GM18526 (cell line): ENCODE measurements around the gene PANK4.

Source experiments
- POLR2A ChIP-seq: IDR thresholded peaks from 3 replicates; pipeline ENCODE4 v1.6.1; 2011; ENCODE audit not compliant: insufficient read length; ENCODE audit errors: extremely low read depth

PANK4 gene

DNA sequence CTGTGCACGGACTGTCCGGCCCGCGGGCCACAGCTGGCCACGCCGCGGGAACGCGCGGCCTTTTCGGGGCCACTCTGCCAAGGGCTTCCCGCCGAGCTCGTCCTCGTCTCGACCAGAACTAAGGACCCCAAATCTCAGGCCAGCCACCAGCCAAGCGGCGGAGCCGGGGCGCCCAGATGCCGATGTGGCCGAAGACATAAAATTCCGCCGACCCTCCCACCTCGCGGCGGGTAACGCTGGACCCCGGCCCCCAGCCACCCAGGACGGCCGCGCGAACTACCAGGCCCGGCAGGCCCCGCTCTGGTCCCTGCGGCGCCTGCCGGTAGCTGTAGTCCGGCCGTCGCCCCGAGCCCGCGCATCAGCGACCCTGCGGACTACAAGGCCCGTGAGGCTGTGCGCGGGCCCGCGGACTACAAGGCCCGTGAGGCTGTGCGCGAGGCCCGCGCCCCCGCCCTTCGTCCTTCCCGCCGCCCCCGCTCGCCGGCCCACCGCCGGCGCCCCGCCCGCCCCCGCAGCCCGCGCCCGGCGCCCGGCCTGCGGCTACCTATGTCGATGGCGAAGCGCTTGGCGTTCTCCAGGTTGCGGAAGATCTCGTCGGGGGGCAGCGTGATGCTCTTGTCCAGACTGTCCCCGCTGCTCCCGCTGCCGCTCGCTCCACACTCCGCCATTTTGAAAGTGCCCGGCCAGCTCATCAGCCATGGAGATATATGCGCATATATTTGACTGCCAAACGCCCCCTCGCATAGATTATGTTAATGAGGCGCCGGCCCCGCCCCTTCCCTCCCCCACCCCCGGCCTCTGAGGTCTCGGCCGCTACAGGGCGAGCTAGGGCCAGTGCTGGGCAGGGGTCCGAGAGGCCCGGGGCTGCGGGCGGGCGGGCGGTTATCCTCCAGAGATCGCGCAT is at the start of gene PANK4:
Gene PANK4 (minus strand): TSS at position 677 of the 904 bp plus-strand sequence. CDS start 9 bp downstream, at position 668.
- peak; percentile 64 for TF ChIP-seq POLR2A

DNA sequence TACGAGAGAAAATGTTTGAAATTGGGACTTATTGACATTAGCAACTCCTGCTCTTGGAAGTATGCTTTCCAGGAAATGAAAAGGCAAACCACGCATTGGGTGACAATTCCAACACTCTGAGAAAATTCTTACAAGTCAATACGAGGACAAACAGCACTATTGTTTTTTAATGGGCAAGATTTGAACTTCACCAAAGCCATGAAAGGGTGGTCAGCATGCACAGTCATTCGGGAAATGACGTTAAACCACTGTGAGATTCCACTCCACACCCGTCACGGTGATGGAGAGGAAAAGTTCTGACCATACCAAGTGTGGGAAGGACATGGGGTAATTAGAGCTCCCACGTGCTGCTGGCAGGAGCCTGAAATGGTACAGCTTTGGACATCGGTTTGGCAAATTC is 48.0 kb upstream of the PANK4 start:
- TF ChIP-seq POLR2A = no peak

DNA sequence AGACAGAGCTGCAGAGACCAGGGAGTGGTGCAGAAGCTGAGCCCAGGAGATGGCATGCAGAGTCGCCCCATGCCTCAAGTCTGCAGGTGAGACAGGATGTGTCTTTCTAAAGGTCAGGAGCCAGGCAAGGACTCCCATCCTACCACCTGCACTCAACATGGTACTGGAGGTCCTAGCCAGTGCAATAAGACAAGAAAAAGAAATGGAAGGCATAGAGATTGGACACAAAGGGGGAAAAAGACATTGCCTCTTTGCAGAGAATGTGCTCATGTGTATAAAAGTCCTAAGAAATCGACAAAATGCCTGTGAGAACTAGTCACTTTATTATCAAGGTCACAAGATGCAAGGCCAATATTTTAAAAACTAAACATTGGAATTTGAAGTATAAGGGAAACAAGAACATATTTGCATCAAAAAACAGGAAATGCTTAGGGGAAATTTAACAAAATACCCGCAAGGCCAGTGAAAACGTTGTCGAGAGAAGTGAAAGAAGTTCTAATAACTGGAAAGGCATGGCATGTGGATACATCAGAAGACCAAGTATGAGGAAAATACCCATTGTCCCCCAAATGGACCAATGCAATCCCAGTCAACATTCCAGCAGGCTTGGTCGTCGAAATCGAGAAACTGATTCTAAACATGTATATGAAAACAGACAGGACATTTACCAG is 47.0 kb upstream of the PANK4 start:
- no peak for TF ChIP-seq POLR2A

DNA sequence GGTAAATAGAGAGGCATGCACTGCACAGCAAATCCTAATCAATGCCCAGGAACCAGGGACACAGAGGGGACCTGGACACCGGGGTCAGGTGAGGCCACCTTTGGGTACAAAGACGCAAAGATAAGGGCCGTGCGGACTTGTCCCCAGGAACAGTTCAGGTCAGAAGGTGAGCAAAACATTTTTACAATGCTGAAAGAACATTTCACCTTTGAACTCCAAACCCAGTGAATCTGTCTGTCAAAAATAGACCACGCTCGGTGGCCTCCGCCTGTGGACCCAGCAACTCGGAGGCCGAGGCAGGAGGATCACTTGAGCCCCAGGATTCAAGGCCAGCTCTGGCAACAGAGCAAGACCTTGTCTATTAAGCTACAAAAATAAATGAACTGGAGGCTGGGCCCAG is 45.0 kb upstream of the PANK4 start:
- TF ChIP-seq POLR2A = no peak

DNA sequence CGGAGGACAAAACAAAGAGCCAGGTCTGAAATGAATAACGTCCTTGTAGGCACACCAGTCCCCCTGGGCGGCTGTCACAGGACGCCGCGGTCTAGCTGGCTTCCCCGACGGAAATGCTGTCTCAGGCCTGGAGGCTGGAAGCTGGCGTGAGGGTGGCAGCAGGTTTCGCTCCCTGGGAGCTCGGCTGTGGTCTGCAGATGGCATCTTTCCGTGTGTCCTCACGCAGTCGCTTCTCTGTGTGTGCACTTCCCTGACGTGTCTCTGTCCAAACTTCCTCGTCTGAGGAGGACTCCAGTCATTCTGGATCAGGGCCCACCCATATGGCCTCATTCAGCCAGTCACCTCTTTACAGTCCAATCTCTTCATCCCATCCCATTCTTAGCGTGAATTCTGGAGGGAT is 43.9 kb upstream of the PANK4 start:
- no peak for TF ChIP-seq POLR2A

DNA sequence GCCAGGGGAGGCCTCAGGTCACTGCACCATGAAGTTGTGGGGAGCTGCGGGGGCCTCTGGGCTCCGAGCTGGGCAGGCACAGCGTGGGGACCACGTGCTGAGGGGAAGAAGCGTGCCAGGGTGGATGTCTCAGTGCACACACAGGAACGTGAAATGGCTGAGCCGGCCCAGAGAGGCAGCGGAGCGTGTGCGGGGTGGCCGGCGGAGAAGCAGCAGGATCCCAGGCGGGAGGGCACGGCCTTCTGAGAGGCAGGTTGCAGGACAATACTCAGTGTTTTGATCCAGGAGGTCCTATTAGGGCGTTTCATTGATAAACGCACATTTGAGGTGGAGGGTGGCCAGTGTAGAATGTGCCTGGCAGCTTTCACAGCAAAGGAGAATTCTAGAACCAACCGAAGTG is 42.7 kb upstream of the PANK4 start:
- TF ChIP-seq POLR2A = no peak

DNA sequence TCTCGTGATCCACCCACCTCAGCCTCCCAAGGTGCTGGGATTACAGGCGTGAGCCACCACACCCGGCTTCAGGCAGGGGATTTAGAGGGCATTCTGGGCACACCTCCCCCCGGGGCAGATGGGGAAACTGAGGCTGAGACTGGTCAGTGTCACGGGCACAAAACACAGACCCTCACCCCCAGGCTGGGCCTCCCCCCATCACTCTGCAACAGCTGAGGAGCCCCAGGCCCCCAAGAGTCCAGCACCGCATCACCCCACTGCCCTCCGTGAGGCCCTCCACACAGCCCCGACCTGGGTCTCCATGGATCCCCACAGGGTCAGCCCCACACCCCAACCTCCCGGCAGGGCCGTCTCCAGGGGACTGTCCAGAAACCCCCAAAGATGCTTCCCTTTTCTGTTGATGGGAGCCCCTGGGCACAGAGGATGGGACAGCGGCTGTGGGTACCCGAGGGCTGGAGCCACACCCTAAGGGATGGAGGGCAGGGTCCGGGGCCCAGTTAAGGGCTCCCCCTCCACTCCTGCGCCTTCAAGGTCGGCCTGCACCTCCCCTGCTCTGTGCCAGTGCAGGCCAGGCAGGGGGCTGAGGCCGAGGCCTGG is 40.8 kb upstream of the PANK4 start:
- no peak for TF ChIP-seq POLR2A

DNA sequence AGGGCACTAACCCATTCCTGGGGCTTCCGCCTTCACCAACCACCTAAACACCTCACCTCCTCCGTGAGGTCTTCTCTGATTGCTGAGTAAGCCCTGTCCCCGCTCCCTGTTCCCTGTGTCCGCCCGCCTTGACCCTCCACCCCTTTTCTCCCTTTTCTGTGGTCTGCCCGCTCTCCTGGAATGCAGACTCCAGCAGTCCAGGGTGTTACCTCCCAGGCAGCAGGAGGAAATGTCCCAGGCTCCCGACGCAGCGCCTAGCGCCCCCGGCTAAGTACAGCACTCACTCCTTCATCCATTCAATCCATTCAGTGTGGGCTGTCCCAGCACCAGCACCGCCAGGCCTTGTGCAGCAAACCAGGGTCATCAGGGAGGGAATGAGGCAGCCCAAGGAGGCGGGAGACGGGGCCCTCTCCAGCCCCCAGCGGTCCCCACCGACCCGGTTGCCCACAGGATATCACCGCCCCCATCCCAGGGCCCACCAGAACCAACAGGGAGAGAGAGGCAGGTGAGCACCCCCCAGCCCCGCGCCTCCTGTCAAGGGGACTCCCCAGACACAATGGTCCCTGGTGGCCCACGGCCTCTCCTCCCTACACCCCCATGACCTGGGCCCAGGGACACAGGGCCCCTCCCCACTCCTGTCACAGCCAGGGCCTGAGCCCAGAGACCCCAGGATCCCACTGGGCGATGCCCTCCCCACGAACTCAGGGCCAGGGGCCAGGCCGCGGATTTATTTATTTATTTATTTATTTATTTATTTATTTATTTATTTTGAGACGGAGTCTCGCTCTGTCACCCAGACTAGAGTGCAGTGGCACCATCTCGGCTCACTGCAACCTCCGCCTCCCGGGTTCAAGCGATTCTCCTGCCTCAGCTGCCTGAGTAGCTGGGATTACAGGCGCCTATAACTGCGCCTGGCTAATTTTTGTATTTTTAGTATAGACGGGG is 40.0 kb upstream of the PANK4 start:
- no peak for TF ChIP-seq POLR2A

DNA sequence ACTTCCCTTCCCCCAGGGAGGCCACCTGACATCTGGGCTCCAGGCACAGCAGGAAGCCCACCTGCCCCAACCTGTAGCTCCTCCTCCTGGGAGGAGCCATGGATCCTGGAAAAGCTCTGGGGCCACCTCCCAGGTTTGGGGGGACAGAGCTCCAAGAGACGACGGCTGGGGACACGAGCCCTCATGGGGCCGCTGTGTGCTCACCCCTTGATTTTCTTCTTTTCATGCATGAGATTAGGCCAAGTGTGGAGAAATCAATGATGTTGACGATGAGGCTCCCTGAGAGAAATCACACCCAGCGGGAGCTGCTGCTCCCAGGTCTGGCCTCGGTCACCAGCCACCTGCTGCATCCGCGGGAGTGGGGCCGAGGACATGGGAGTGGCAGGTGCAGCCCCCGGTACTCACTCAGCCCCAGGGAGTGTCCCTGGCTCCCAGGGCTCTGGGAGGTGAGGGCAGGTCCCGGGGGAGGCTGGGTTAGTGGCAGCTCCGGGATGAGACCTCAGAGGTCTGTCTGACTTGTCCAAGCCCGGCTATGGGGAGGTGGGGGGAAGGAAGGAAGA is 38.5 kb upstream of the PANK4 start:
- TF ChIP-seq POLR2A = peak; percentile 3

DNA sequence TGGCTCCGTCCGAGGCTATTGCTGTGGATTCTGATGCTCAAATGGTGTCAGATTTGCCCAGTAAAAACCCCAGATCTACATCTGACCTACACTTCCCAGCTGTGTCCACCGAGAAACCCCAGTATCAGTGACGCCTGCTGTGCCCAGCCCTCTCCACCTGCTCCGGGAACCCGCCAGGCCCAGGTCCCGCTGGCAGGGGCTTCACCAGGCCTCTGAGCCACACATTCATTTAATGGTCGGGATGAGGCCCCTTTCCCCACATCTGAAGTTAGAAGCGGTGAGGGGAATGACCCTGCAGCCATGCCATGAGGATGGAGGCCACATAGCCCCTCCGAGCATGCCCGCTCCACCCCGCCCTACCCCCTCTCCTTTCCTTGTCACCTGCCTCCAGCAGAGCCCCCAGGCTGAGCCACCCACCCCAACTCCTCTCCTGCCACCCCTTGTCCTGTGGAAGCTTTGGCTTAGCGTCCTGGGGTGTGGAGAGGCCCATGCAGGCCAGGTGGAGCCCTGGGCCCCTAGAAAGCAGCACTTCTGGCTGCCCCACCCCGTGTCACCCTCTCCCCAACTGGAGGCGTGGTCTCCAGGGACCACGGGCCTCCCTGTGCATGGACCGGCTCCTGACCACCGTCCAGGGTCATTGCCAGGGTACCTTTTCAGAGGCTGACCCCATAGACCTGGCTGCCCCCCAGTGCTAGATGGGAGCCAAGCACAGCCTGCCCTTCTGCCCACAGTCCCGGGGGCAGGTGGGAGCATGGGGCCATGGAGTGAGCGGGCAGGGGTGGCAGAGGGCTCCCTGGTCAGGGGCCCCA is 37.8 kb upstream of the PANK4 start:
- TF ChIP-seq POLR2A = no peak

DNA sequence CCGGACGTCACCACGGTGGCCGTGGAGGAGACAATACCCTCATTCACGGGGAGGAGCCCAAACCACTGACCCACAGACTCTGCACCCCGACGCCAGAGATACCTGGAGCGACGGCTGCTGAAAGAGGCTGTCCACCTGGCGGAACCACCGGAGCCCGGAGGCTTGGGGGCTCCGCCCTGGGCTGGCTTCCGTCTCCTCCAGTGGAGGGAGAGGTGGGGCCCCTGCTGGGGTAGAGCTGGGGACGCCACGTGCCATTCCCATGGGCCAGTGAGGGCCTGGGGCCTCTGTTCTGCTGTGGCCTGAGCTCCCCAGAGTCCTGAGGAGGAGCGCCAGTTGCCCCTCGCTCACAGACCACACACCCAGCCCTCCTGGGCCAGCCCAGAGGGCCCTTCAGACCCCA is 36.8 kb upstream of the PANK4 start:
- no peak for TF ChIP-seq POLR2A

DNA sequence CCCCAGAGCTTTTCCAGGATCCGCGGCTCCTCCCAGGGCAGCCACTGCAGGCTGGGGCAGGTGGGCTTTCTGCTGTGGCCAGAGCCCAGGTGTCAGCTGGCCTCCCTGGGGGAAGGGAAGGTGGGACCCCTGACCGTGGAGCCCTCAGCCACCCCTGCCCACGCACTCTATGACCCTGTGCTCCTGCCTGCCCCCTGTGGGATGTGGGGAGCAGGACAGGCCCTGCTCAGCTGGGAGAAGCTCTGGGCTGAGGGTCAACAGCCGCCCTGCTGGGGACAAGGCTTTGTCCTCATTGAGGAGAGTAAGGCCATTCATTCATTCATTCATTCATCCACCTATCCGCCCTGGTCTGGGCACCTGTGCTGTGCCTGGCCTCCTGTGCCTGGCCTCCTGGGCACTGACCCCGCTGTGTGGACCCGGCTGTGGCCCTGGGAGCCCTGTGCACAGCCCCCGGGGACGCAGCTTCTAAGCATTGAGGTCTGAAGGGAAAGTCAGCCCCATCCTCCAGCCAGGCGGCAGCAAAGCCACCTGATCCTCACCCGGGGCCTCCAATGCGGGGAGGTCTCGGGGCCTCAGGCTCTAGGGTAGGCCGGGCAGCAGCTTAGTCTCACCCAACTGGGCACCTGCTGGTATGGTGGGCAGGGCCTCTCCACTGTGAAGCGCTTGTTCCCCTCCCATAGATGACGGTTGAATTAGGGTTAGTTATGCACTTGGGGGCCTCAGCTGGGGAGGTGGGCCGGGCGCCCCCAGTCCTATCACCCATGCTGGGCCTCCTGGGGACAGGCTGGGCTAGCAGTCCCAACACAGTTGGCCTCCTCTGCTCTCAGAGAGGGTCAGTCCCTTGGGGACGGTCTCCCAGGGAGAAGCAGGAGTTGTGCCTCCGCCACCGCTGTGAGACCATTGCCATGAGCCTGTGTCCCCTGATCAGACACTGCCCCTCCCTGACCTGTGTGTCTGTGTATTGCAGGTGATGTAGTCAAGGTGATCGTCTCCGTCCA is 35.8 kb upstream of the PANK4 start:
- TF ChIP-seq POLR2A = no peak

DNA sequence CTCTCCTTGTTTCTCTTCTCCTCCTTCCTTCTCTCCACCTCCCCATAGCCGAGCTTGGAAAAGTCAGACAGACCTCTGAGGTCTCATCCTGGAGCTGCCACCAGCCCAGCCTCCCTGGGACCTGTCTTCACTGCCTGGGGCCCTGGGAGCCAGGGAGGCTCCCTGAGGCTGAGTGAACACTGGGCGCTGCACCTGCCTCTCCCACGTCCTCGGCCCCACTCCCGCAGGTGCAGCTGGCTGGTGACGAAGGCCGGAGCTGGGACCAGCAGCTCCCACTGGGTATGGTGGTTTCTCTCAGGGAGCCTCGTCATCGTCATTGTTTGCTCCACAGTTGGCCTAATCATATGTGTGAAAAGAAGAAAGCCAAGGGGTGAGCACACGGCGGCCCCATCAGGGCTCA is 35.0 kb upstream of the PANK4 start:
- TF ChIP-seq POLR2A = no peak
